OCI-LY7 (cell line): ENCODE results near the gene ARHGAP9.

ENCODE experiments used
- EZH2phosphoT487 ChIP-seq: fragments of 200-600 bp; sonication (generic); IDR thresholded peaks from 2 replicates; pipeline ENCODE4 v1.6.1; 2018; ENCODE audit warnings: low read depth, borderline replicate concordance, mild to moderate bottlenecking, mixed run types, antibody characterized with exemption, low read length, moderate library complexity, mixed read lengths
- TF ChIP-seq, protein P1 (sequence below): fragments of 200-600 bp; sonication (generic); conservative IDR thresholded peaks from 2 replicates; pipeline ENCODE4 v1.5.1; 2014; ENCODE audit warnings: mild to moderate bottlenecking, antibody characterized with exemption, low read length, moderate library complexity, mixed read lengths

DNA sequence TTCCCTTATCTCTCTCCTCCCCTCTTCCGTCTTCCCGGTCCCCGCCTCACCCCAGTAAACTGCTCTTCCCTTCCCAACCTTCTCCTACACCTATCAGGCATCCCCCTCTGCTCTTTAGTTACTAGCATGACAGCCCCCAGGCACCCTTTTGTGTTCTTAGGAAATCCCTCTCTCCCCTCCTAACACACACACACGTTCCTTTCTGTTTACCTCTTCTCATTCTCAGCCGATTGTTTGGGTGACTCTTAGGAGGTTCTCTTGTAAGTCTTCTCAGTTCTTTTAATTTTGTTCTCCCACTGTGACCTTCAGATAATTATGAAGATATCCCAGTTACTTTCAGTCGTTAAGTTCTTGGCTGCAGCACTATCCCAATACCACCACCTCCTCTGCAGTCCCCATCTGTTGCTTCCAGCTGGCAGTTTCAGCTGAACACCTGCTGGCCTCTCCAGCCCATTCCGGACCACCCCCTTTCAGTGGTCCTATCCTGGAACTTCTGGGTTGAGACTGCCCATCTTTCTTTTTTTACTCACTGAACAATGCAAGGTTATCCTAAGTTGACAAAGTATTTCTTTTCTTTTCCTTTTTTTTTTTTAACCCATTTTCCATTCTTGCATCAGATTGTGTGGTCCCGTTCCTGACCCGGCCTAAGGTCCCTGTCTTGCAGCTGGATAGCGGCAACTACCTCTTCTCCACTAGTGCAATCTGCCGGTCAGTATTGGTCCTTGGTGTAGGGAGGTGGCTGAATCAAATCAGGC is 8.9 kb upstream of the ARHGAP9 start:
- TF ChIP-seq EZH2phosphoT487: no peak
- TF ChIP-seq, protein P1, sequence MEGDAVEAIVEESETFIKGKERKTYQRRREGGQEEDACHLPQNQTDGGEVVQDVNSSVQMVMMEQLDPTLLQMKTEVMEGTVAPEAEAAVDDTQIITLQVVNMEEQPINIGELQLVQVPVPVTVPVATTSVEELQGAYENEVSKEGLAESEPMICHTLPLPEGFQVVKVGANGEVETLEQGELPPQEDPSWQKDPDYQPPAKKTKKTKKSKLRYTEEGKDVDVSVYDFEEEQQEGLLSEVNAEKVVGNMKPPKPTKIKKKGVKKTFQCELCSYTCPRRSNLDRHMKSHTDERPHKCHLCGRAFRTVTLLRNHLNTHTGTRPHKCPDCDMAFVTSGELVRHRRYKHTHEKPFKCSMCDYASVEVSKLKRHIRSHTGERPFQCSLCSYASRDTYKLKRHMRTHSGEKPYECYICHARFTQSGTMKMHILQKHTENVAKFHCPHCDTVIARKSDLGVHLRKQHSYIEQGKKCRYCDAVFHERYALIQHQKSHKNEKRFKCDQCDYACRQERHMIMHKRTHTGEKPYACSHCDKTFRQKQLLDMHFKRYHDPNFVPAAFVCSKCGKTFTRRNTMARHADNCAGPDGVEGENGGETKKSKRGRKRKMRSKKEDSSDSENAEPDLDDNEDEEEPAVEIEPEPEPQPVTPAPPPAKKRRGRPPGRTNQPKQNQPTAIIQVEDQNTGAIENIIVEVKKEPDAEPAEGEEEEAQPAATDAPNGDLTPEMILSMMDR: no peak
